ENCODE results near the gene BIRC6. TPM values are rescaled to one million over a fixed set of nuclear protein-coding genes. Genes with fewer than 3 reads are reported as not detected.

Gene BIRC6
- total and polyA plus RNA-seq, 2 of the 4 experiments (the other 2 are of a cell fraction): 26.5 to 316 TPM

GRCh38 chr2:32379352-32379751 is 22.5 kb downstream of the BIRC6 start:
- Histone ChIP-seq H2BK5ac (ENCODE audit: low read depth, low read length, poor library complexity, severe bottlenecking) (no peak overlapping the region), H3K4me1 (ENCODE audit: control insufficient read depth, insufficient read depth, low read length) (peaks cover 5% of the 10 kb centered on the region; the same call in 1 of the 2 replicates), H2BK15ac (ENCODE audit: low read depth, low read length) (no peak overlapping the region), H3K23ac (ENCODE audit: low read depth, low read length) (no peak overlapping the region), H3K14ac (replicated peaks; ENCODE audit: low read depth, low read length) (no peak overlapping the region), H3K27ac (ENCODE audit: insufficient read depth, low read length) (no peak overlapping the region), H2BK120ac (ENCODE audit: low read depth, low read length) (no peak overlapping the region), H2BK20ac (ENCODE audit: low read depth, low read length) (no peak overlapping the region), H3K4ac (ENCODE audit: low read depth, low read length) (no peak overlapping the region), H3K9ac (ENCODE audit: low read depth, low read length) (no peak overlapping the region), H3K18ac (ENCODE audit: low read depth, low read length) (no peak overlapping the region), H3K4me3 (ENCODE audit: insufficient read depth, low read depth, low read length) (no peak overlapping the region), H2AK9ac (replicated peaks; ENCODE audit: low read depth, low read length, poor library complexity) (no peak overlapping the region), H3K36me3 (ENCODE audit: control insufficient read depth, insufficient read depth, low read length) (peaks cover 24% of the 10 kb centered on the region), H4K5ac (ENCODE audit: low read depth, low read length) (no peak overlapping the region), H2AFZ (replicated peaks; ENCODE audit: low read length, poor library complexity) (no peak overlapping the region), H3K56ac (ENCODE audit: extremely low read depth, insufficient read depth, low read length) (no peak overlapping the region), H3K9me3 (ENCODE audit: control insufficient read depth, insufficient read depth, low read length) (no peaks in the 10 kb centered on the region), H2AK5ac (ENCODE audit: low read depth, low read length) (no peak overlapping the region), H4K8ac (ENCODE audit: low read depth in 2 of 2, low read length in 2 of 2) (no peak overlapping the region), H3K4me2 (ENCODE audit: low read depth, low read length) (no peak overlapping the region), H3K79me1 (ENCODE audit: low read depth in 1 of 2, low read length in 2 of 2) (peaks cover 13 to 55% of the 10 kb centered on the region in 2 experiments), H4K91ac (ENCODE audit: insufficient read depth, low read depth, low read length) (no peak overlapping the region), H3K27me3 (ENCODE audit: control insufficient read depth, insufficient read depth, low read length) (no peaks in the 10 kb centered on the region), H3K9me1 (ENCODE audit: insufficient read depth, low read length) (no peaks in the 10 kb centered on the region; the same call in 1 of the 2 replicates), H4K20me1 (ENCODE audit: insufficient read depth, low read length) (peaks cover 42% of the 10 kb centered on the region)
- ChIA-PET CTCF (interaction anchor here (0.6 kb wide), 1 partner anchor 57 kb away, joined by 3 read pairs; no protein-coding TSS in a partner anchor), POLR2A (ENCODE audit: unreplicated experiment) (no interaction called here)
- ATAC-seq (ENCODE audit: low read depth) (no peak), DNase-seq (no peak)
- intact Hi-C loops (cut with micrococcal nuclease) (no loop called here), dilution Hi-C loops (cut with HindIII; ENCODE audit: low sequenced_read_pairs, unreplicated experiment) (no loop called here), in situ Hi-C loops (cut with MboI; ENCODE audit: low sequenced_read_pairs) (no loop called here)
- no TSS peak for BruUV-seq (replicated peaks)
- TF ChIP-seq FOS (IDR thresholded peaks at IDR 0.05; ENCODE audit: low read depth, low read length) (no peak), NFE2L2 (IDR thresholded peaks at IDR 0.05; ENCODE audit: low read depth, low read length) (no peak), MAZ (IDR thresholded peaks at IDR 0.05; ENCODE audit: borderline replicate concordance, low read depth, low read length) (no peak), MXI1 (IDR thresholded peaks at IDR 0.05; ENCODE audit: borderline replicate concordance, low read depth, low read length) (no peak), CEBPB (IDR thresholded peaks at IDR 0.05; ENCODE audit: low read depth, low read length) (no peak), SMC3 (IDR thresholded peaks at IDR 0.05; ENCODE audit: low read depth, low read length) (no peak), CTCF (conservative IDR thresholded peaks at IDR 0.05; ENCODE audit: low read depth, low read length) (no peak), RFX5 (IDR thresholded peaks at IDR 0.05; ENCODE audit: low read depth, low read length) (no peak)
